ENCODE results near the gene BMP2K. TPM values are rescaled to one million over a fixed set of nuclear protein-coding genes. Genes with fewer than 3 reads are reported as not detected.

Gene BMP2K
- total and polyA plus RNA-seq, 2 donors (not counting 1 experiment from before 2014, with no cell fraction given) = 54.8 to 126 TPM

- no peaks in the 10 kb centered on the region for H3K27me3 ChIP-seq (ENCODE audit: control insufficient read depth, insufficient read depth, low read length)
- H3K79me2 ChIP-seq (ENCODE audit: control insufficient read depth, insufficient read depth, low read length) = peaks cover 84% of the 10 kb centered on the region
- no peak overlapping the region for H3K9ac ChIP-seq (ENCODE audit: insufficient read depth, low read length)
- no peaks in the 10 kb centered on the region for H3K36me3 ChIP-seq (ENCODE audit: control insufficient read depth, insufficient read depth, low read length)
- H3K4me1 ChIP-seq (ENCODE audit: control insufficient read depth, extremely low read depth, insufficient read depth, low read length) = no peaks in the 10 kb centered on the region
- H3K4me3 ChIP-seq (replicated peaks in 1 of 4; ENCODE audit: control extremely low read depth in 1 of 4, insufficient read depth in 1 of 4, low read depth in 3 of 4, low read length in 4 of 4) = no peak overlapping the region
- no peak overlapping the region for H3K4me2 ChIP-seq (ENCODE audit: extremely low read depth, insufficient read depth, low read length)
- no peak for DNase-seq (ENCODE audit: low read depth in 2 of 2)
- H3K9me3 ChIP-seq (ENCODE audit: control insufficient read depth, insufficient read depth, low read depth, low read length) = no peaks in the 10 kb centered on the region
- no peak overlapping the region for H2AFZ ChIP-seq (ENCODE audit: low read length)
- H4K20me1 ChIP-seq (ENCODE audit: control insufficient read depth, extremely low read depth, insufficient read depth, low read length) = no peaks in the 10 kb centered on the region
- no peak overlapping the region for H3K27ac ChIP-seq (ENCODE audit: insufficient read depth, low read length)
- no peak for TF ChIP-seq EZH2 (IDR thresholded peaks at IDR 0.05; ENCODE audit: low read length, missing control alignments)
- no peak for TF ChIP-seq CTCF (conservative IDR thresholded peaks at IDR 0.05 in 1 of 2, IDR thresholded peaks at IDR 0.05 in 1 of 2; ENCODE audit: low read depth in 1 of 2, low read length in 2 of 2)
Measured at GRCh38 chr4:78796526-78796925, 20.4 kb downstream of the BMP2K start.

- Histone ChIP-seq H3K4me1 (ENCODE audit: control insufficient read depth, extremely low read depth, insufficient read depth, low read length) (no peaks in the 10 kb centered on the region), H3K27me3 (ENCODE audit: control insufficient read depth, insufficient read depth, low read length) (no peaks in the 10 kb centered on the region), H3K9me3 (ENCODE audit: control insufficient read depth, insufficient read depth, low read depth, low read length) (no peaks in the 10 kb centered on the region), H4K20me1 (ENCODE audit: control insufficient read depth, extremely low read depth, insufficient read depth, low read length) (no peaks in the 10 kb centered on the region), H3K4me2 (ENCODE audit: extremely low read depth, insufficient read depth, low read length) (no peak overlapping the region), H3K79me2 (ENCODE audit: control insufficient read depth, insufficient read depth, low read length) (peaks cover 83% of the 10 kb centered on the region), H3K36me3 (ENCODE audit: control insufficient read depth, insufficient read depth, low read length) (no peaks in the 10 kb centered on the region), H3K27ac (ENCODE audit: insufficient read depth, low read length) (no peak overlapping the region), H3K4me3 (replicated peaks in 1 of 4; ENCODE audit: control extremely low read depth in 1 of 4, insufficient read depth in 1 of 4, low read depth in 3 of 4, low read length in 4 of 4) (no peak overlapping the region), H2AFZ (ENCODE audit: low read length) (no peak overlapping the region), H3K9ac (ENCODE audit: insufficient read depth, low read length) (no peak overlapping the region)
- no peak for TF ChIP-seq EZH2 (IDR thresholded peaks at IDR 0.05; ENCODE audit: low read length, missing control alignments)
- TF ChIP-seq CTCF (conservative IDR thresholded peaks at IDR 0.05 in 1 of 2, IDR thresholded peaks at IDR 0.05 in 1 of 2; ENCODE audit: low read depth in 1 of 2, low read length in 2 of 2) = no peak
- DNase-seq (ENCODE audit: low read depth in 2 of 2) = no peak
Measured at GRCh38 chr4:78797777-78798284, 21.7 kb downstream of the BMP2K start.

- Histone ChIP-seq H3K4me3 (replicated peaks in 1 of 4; ENCODE audit: control extremely low read depth in 1 of 4, insufficient read depth in 1 of 4, low read depth in 3 of 4, low read length in 4 of 4) (no peak overlapping the region), H3K9me3 (ENCODE audit: control insufficient read depth, insufficient read depth, low read depth, low read length) (no peaks in the 10 kb centered on the region), H3K4me1 (ENCODE audit: control insufficient read depth, extremely low read depth, insufficient read depth, low read length) (no peaks in the 10 kb centered on the region), H4K20me1 (ENCODE audit: control insufficient read depth, extremely low read depth, insufficient read depth, low read length) (no peaks in the 10 kb centered on the region), H3K27me3 (ENCODE audit: control insufficient read depth, insufficient read depth, low read length) (no peaks in the 10 kb centered on the region), H3K79me2 (ENCODE audit: control insufficient read depth, insufficient read depth, low read length) (peaks cover 84% of the 10 kb centered on the region), H3K27ac (ENCODE audit: insufficient read depth, low read length) (no peak overlapping the region), H3K9ac (ENCODE audit: insufficient read depth, low read length) (no peak overlapping the region), H3K36me3 (ENCODE audit: control insufficient read depth, insufficient read depth, low read length) (no peaks in the 10 kb centered on the region), H2AFZ (ENCODE audit: low read length) (no peak overlapping the region), H3K4me2 (ENCODE audit: extremely low read depth, insufficient read depth, low read length) (no peak overlapping the region)
- TF ChIP-seq EZH2 (IDR thresholded peaks at IDR 0.05; ENCODE audit: low read length, missing control alignments) (no peak), CTCF (conservative IDR thresholded peaks at IDR 0.05 in 1 of 2, IDR thresholded peaks at IDR 0.05 in 1 of 2; ENCODE audit: low read depth in 1 of 2, low read length in 2 of 2) (no peak)
- DNase-seq (ENCODE audit: low read depth in 2 of 2) = peak in 1 of 2 donors; percentile 36
Measured at GRCh38 chr4:78799551-78800495, 23.7 kb downstream of the BMP2K start.
